HG02763 (cell line): ENCODE data around the gene MLX.
"Not testable (repeated sequence)": the region's sequence is repeated elsewhere in the genome, so short reads cannot be mapped to it uniquely, and the experiment has no call there.

Source experiments
- ATAC-seq: cut with Tn5 transposase; IDR thresholded peaks from one replicate; pipeline ENCODE4 v1.9.1; 2021; ENCODE audit warnings: mild to moderate bottlenecking, moderate library complexity; ENCODE audit not compliant: unreplicated experiment

Gene MLX

GRCh38 chr17:42577532-42578281, 10.8 kb downstream of the MLX start, which contains the start of gene PSMC3IP:
Gene PSMC3IP (minus strand): TSS chr17:42577729. CDS start chr17:42577686, 43 bp downstream.
- peak; percentile 62 for ATAC-seq

- ATAC-seq = peak; percentile 49
Observed at GRCh38 chr17:42578282-42578869, 11.5 kb downstream of the MLX start.

- no peak for ATAC-seq
Observed at GRCh38 chr17:42579794-42580551, 13.1 kb downstream of the MLX start.

GRCh38 chr17:42581744-42582270, 14.9 kb downstream of the MLX start:
- no peak for ATAC-seq

GRCh38 chr17:42584880-42585279, 18.0 kb downstream of the MLX start:
- no peak for ATAC-seq

- no peak for ATAC-seq
Observed at GRCh38 chr17:42585353-42585752, 18.5 kb downstream of the MLX start.

- ATAC-seq = no peak
Observed at GRCh38 chr17:42586514-42587230, 19.8 kb downstream of the MLX start.

GRCh38 chr17:42590886-42591285, 24.0 kb downstream of the MLX start:
- ATAC-seq = no peak

- no peak for ATAC-seq
Observed at GRCh38 chr17:42591411-42591810, 24.5 kb downstream of the MLX start.

- no peak for ATAC-seq
Observed at GRCh38 chr17:42596386-42596785, 29.5 kb downstream of the MLX start.

- no peak for ATAC-seq
Observed at GRCh38 chr17:42598905-42599304, 32.0 kb downstream of the MLX start.

GRCh38 chr17:42603318-42603717, 36.4 kb downstream of the MLX start:
- no peak for ATAC-seq

- ATAC-seq = no peak
Observed at GRCh38 chr17:42607769-42608168, 40.9 kb downstream of the MLX start.

GRCh38 chr17:42608305-42609181, 41.6 kb downstream of the MLX start:
- peak; percentile 25 for ATAC-seq

- peak; percentile 93 for ATAC-seq
Observed at GRCh38 chr17:42609182-42609813, 42.4 kb downstream of the MLX start, which contains the start of the genes RETREG3 and TUBG1. Gene RETREG3 (minus strand): TSS chr17:42609374. CDS start chr17:42609324, 50 bp downstream. Gene TUBG1 (plus strand): TSS chr17:42609683. CDS start chr17:42609738, 55 bp downstream.

- ATAC-seq = not testable (repeated sequence)
Observed at GRCh38 chr17:42609814-42610801, 43.2 kb downstream of the MLX start.

- no peak for ATAC-seq
Observed at GRCh38 chr17:42612013-42612412, 45.1 kb downstream of the MLX start.

- no peak for ATAC-seq
Observed at GRCh38 chr17:42613699-42614295, 46.9 kb downstream of the MLX start.
